ENCODE data around the gene PAQR5. TPM values are rescaled to one million over a fixed set of nuclear protein-coding genes. Genes with fewer than 3 reads are reported as not detected.

The PAQR5 gene
- total and polyA plus RNA-seq, 2 donors (not counting 3 experiments of a cell fraction or from before 2014, with no cell fraction given), result 0.08 to 0.09 TPM

DNA sequence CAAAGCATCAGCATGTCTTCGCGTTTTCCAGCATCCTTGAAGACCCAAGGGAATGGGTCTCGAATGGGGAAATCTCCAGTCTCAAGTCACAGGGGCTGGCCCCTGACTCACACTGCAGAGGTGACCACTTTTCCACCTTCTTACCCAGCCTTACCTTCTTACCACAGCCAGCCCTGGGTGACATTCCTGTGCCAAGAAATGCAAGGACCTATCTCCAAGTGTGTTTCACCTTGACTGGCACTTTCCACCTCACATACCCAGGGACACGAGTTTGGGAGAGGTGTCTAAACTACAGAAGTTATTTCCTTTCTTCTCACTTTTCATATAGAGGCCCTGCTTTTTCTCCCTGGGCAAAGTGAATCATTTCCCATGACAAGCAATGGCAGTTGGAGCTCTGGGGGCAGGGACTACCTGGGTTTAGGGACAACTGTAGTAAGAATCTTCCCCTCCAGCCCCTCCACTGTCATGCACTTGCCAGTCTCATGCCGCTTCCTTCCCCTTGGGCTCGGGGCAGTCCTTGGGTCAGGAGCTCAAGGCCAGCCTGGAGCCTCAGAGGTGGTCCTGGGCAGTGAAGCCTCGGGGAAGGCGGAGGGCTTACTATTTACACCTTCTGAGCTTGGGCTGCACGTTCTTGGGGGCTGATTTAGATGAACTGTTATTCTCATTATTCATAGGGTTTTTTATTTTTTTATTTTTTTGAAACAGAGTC is 16.8 kb downstream of the PAQR5 start:
- no peaks in the 10 kb centered on the region for H3K9me3 ChIP-seq (replicated peaks; ENCODE audit: control insufficient read depth, insufficient read depth, low read length)
- no peaks in the 10 kb centered on the region for H3K79me2 ChIP-seq (ENCODE audit: control insufficient read depth, insufficient read depth, low read length)
- no peak overlapping the region for H3K4me2 ChIP-seq (ENCODE audit: insufficient read depth, low read length)
- no peak overlapping the region for H2AFZ ChIP-seq (ENCODE audit: low read depth, low read length)
- no peak overlapping the region for H3K27ac ChIP-seq (ENCODE audit: insufficient read depth, low read depth, low read length)
- no peak for DNase-seq (ENCODE audit: low read depth, low spot score)
- CTCF ChIA-PET, result interaction anchor here (1.0 to 1.2 kb wide), 2 partner anchors 12 to 16 kb away, joined by 3 read pairs; no protein-coding TSS in a partner anchor
- no peak for TF ChIP-seq POLR2A (IDR thresholded peaks at IDR 0.05; ENCODE audit: low read depth, low read length)
- TF ChIP-seq GATA2 (IDR thresholded peaks at IDR 0.05; ENCODE audit: insufficient read depth, insufficient read length, low read depth, low read length), result no peak
- no peak for TF ChIP-seq MYC (IDR thresholded peaks at IDR 0.05; ENCODE audit: low read depth, low read length)
- TF ChIP-seq POLR2AphosphoS5 (IDR thresholded peaks at IDR 0.05; ENCODE audit: insufficient read depth, low read depth, low read length), result no peak
- TF ChIP-seq, protein P1, sequence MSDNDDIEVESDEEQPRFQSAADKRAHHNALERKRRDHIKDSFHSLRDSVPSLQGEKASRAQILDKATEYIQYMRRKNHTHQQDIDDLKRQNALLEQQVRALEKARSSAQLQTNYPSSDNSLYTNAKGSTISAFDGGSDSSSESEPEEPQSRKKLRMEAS (IDR thresholded peaks at IDR 0.05; ENCODE audit: insufficient read depth, insufficient read length), result no peak
- TF ChIP-seq JUN (IDR thresholded peaks at IDR 0.05; ENCODE audit: borderline replicate concordance, insufficient read depth, insufficient read length, low read depth), result no peak
- no peak for TF ChIP-seq EZH2 (IDR thresholded peaks at IDR 0.05; ENCODE audit: borderline replicate concordance, low read depth, low read length, severe bottlenecking)
- TF ChIP-seq FOS (IDR thresholded peaks at IDR 0.05; ENCODE audit: borderline replicate concordance, insufficient read depth, low read length), result no peak
- TF ChIP-seq, protein P2, sequence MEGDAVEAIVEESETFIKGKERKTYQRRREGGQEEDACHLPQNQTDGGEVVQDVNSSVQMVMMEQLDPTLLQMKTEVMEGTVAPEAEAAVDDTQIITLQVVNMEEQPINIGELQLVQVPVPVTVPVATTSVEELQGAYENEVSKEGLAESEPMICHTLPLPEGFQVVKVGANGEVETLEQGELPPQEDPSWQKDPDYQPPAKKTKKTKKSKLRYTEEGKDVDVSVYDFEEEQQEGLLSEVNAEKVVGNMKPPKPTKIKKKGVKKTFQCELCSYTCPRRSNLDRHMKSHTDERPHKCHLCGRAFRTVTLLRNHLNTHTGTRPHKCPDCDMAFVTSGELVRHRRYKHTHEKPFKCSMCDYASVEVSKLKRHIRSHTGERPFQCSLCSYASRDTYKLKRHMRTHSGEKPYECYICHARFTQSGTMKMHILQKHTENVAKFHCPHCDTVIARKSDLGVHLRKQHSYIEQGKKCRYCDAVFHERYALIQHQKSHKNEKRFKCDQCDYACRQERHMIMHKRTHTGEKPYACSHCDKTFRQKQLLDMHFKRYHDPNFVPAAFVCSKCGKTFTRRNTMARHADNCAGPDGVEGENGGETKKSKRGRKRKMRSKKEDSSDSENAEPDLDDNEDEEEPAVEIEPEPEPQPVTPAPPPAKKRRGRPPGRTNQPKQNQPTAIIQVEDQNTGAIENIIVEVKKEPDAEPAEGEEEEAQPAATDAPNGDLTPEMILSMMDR (IDR thresholded peaks at IDR 0.05; ENCODE audit: extremely low read depth in 1 of 2, insufficient read depth in 1 of 2, low read depth in 1 of 2, low read length in 2 of 2), result no peak
- no peaks in the 10 kb centered on the region for H4K20me1 ChIP-seq (replicated peaks; ENCODE audit: control insufficient read depth, extremely low read depth, insufficient read depth, low read length)
- no peak for FAIRE-seq
- no peaks in the 10 kb centered on the region for H3K9me1 ChIP-seq (replicated peaks; ENCODE audit: control insufficient read depth, extremely low read depth, insufficient read depth, low read length)
- POLR2A ChIA-PET, result interaction anchor here (0.7 kb wide), 1 partner anchor 682 kb away, joined by 4 read pairs; no protein-coding TSS in a partner anchor
- no peak overlapping the region for H3K4me3 ChIP-seq (replicated peaks in 1 of 3; ENCODE audit: insufficient read depth in 1 of 3, low read depth in 1 of 3, low read length in 3 of 3)
- BruUV-seq (replicated peaks), result no TSS peak
- H3K36me3 ChIP-seq (ENCODE audit: control insufficient read depth in 2 of 2, extremely low read depth in 1 of 2, insufficient read depth in 2 of 2, low read length in 2 of 2), result no peaks in the 10 kb centered on the region
- H3K9ac ChIP-seq (replicated peaks; ENCODE audit: extremely low read depth, insufficient read depth, low read length), result no peak overlapping the region
- H3K27me3 ChIP-seq (ENCODE audit: control insufficient read depth in 2 of 2, insufficient read depth in 2 of 2, low read length in 2 of 2), result no peaks in the 10 kb centered on the region
- intact Hi-C loops (cut with micrococcal nuclease), result no loop called here
- dilution Hi-C loops (cut with MboI; ENCODE audit: extremely low pct_ligation_motif_present, low sequenced_read_pairs), result no loop called here
- H3K4me1 ChIP-seq (ENCODE audit: control insufficient read depth, extremely low read depth, insufficient read depth, low read length), result no peaks in the 10 kb centered on the region

Data from endothelial cell of umbilical vein (primary cell).